GM18508 (cell line): ENCODE measurements around the gene PEAK1.
"Not testable (repeated sequence)": the region's sequence is repeated elsewhere in the genome, so short reads cannot be mapped to it uniquely, and the experiment has no call there.

Experiments used
- ATAC-seq: cut with Tn5 transposase; IDR thresholded peaks from one replicate; pipeline ENCODE4 v1.9.1; 2021; ENCODE audit warnings: moderate number of reproducible peaks; ENCODE audit not compliant: insufficient read depth, unreplicated experiment

PEAK1 gene

GRCh38 chr15:77406173-77406759 is 13.6 kb downstream of the PEAK1 start:
- ATAC-seq = not testable (repeated sequence)

- no peak for ATAC-seq
Measured at GRCh38 chr15:77402740-77403379, 17.0 kb downstream of the PEAK1 start.

- no peak for ATAC-seq
Measured at GRCh38 chr15:77400258-77400657, 19.6 kb downstream of the PEAK1 start.

GRCh38 chr15:77398927-77399326 is 21.0 kb downstream of the PEAK1 start:
- ATAC-seq = no peak

- ATAC-seq = no peak
Measured at GRCh38 chr15:77396692-77397091, 23.2 kb downstream of the PEAK1 start.

GRCh38 chr15:77395013-77395774 is 24.7 kb downstream of the PEAK1 start:
- ATAC-seq = no peak

GRCh38 chr15:77393471-77393840 is 26.4 kb downstream of the PEAK1 start:
- no peak for ATAC-seq

GRCh38 chr15:77392762-77393470 is 27.0 kb downstream of the PEAK1 start:
- no peak for ATAC-seq

- no peak for ATAC-seq
Measured at GRCh38 chr15:77391372-77391951, 28.4 kb downstream of the PEAK1 start.

GRCh38 chr15:77387365-77388105 is 32.4 kb downstream of the PEAK1 start:
- no peak for ATAC-seq

GRCh38 chr15:77386626-77387025 is 33.3 kb downstream of the PEAK1 start:
- ATAC-seq = no peak

GRCh38 chr15:77384589-77385359 is 35.1 kb downstream of the PEAK1 start:
- no peak for ATAC-seq

- no peak for ATAC-seq
Measured at GRCh38 chr15:77384086-77384485, 35.8 kb downstream of the PEAK1 start.

- no peak for ATAC-seq
Measured at GRCh38 chr15:77380033-77380432, 39.9 kb downstream of the PEAK1 start.

GRCh38 chr15:77376770-77377169 is 43.1 kb downstream of the PEAK1 start:
- ATAC-seq = no peak

GRCh38 chr15:77375133-77375532 is 44.8 kb downstream of the PEAK1 start:
- no peak for ATAC-seq

- no peak for ATAC-seq
Measured at GRCh38 chr15:77373441-77373840, 46.5 kb downstream of the PEAK1 start.

- no peak for ATAC-seq
Measured at GRCh38 chr15:77371850-77372563, 47.9 kb downstream of the PEAK1 start.

- no peak for ATAC-seq
Measured at GRCh38 chr15:77370580-77370979, 49.3 kb downstream of the PEAK1 start.
